ENCODE measurements around the gene COPS8.

Gene COPS8

GRCh38 chr2:237085248-237086221 is at the start of gene COPS8:
COPS8 (plus strand) TSS chr2:237085889; CDS start chr2:237085965, 76 bp downstream.
- DNase-seq (ENCODE audit: low read depth in 2 of 2) = peak; percentile 78 to 83

- no peak for DNase-seq (ENCODE audit: low read depth in 2 of 2)
Observed at GRCh38 chr2:237039301-237040031, 46.2 kb upstream of the COPS8 start.

- DNase-seq (ENCODE audit: low read depth in 2 of 2) = no peak
Observed at GRCh38 chr2:237041231-237041630, 44.5 kb upstream of the COPS8 start.

- DNase-seq (ENCODE audit: low read depth in 2 of 2) = no peak
Observed at GRCh38 chr2:237042101-237042500, 43.6 kb upstream of the COPS8 start.

- DNase-seq (ENCODE audit: low read depth in 2 of 2) = no peak
Observed at GRCh38 chr2:237043866-237044265, 41.8 kb upstream of the COPS8 start.

- DNase-seq (ENCODE audit: low read depth in 2 of 2) = no peak
Observed at GRCh38 chr2:237044281-237044680, 41.4 kb upstream of the COPS8 start.

- no peak for DNase-seq (ENCODE audit: low read depth in 2 of 2)
Observed at GRCh38 chr2:237045449-237045848, 40.2 kb upstream of the COPS8 start.

DNA sequence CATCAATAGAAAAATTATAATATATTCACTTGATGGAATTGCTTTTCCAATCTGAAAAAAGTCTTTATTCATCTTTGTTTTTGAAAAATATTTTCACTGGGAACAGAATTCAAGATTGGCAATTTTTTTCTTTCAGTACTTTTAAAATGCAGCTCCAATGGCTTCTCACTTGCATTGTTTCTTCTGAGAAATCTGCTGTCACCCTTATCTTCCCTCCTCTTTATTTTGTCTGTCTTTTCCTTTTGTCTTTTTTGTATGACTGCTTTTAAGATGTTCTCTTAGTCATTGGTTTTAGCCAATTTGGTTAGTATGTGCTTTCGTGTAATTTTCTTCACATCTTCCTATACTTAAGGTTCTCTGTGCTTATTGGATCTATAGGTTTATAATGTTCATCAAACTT is 37.1 kb upstream of the COPS8 start:
- DNase-seq (ENCODE audit: low read depth in 2 of 2) = no peak

GRCh38 chr2:237051861-237052260 is 33.8 kb upstream of the COPS8 start:
- no peak for DNase-seq (ENCODE audit: low read depth in 2 of 2)

DNA sequence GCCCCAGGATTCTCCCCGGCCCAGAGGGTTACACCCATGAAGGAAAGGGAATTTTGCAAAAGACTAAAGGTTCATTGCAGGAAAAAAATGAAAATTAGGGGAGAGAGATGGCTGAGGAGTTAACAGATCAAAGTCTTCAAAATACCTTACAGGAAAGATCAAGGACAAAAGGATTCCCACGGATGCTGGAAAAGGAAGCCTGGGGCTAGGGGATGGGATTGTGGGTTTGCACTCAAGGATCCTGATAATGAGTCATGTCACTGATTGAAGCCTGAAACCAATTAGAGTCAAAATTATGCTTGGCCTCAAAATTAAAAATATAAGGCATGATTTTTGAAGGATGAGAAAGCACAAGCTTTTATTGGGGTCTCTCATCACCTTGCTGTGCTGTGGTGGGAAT is 32.6 kb upstream of the COPS8 start:
- no peak for DNase-seq (ENCODE audit: low read depth in 2 of 2)

DNA sequence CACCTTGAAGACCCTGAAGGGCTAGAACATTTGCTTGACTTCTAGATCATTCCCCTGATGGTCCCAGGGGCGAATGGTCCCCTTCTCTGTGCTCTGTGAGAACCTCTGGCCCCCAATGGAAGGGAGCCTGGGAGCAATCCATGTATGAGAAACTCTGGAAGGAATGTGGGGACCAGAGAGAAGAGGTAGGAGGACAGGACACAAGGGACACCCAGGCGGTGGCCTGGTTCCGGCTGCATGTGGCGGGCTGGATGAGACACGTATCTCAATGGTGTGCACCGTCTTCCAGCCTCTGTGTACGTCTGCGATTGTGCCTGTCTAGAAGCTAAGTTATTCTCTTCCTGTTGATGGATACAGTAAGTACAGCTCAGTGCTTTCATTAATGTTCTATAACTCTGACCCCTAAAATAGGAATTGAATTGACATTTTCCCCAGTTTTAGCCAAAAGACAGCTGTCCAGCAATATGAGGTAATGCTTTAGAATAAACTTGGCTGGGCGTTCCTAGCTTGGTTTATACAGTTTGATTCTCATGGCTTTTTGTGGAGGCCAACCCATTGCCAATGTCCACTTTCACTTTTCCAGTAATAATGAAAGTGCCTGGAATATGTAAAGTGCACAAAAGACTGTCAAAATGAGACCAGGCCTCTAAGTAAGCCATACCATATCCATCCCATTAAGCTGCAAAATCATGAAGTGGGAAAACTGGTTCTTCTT is 30.1 kb upstream of the COPS8 start:
- DNase-seq (ENCODE audit: low read depth in 2 of 2) = no peak

DNA sequence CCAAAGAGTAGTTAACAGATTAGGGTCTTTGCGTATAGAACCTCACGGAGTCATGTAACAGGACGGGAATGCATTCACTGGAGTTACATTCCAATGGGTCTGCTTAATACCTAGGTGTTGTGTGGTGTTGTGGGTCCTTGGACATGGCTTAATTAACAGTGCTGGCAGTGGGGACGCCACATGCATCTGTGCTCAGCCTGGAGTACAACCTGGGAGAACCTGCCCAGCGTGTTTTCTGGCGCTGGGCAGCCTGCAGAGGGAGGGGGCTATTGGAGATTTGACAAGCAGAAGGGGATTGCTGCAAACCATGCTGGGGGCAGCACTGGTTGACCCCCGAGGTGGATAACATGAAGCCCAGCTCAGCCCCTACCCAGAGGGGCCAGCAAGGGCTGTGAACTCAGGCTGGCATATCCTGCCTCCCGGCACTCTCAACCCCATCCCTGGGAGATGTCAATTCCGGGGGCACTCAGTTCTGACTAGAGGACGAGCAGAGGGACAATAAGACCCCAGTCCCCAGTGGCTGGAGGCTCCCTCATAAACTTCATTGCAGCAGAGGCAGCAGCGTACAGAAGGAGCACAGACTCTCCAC is 29.3 kb upstream of the COPS8 start:
- no peak for DNase-seq (ENCODE audit: low read depth in 2 of 2)

GRCh38 chr2:237057107-237057506 is 28.6 kb upstream of the COPS8 start:
- no peak for DNase-seq (ENCODE audit: low read depth in 2 of 2)

- no peak for DNase-seq (ENCODE audit: low read depth in 2 of 2)
Observed at GRCh38 chr2:237057893-237058300, 27.8 kb upstream of the COPS8 start.

DNA sequence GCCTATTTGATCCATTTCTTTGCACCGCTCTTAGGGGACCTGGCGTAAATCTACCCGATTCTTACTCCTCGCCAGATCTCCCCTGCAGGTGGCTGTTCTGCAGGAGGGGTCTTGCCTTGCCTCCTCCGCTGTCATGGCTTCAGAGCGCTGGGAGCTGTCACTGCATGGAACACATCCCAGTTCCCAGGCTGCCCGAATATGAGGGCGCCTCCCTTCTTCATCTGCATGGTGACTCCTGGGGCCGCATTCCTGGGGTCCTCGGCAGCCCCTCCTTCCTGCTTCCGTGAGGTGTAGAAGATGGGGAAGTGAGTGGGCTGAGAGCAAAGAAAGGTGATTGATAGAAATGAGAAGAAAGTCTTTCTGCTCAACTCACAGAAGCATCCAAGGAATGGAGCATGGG is 27.3 kb upstream of the COPS8 start:
- DNase-seq (ENCODE audit: low read depth in 2 of 2) = no peak

GRCh38 chr2:237059155-237059875 is 26.4 kb upstream of the COPS8 start:
- DNase-seq (ENCODE audit: low read depth in 2 of 2) = no peak

- no peak for DNase-seq (ENCODE audit: low read depth in 2 of 2)
Observed at GRCh38 chr2:237060534-237061312, 25.0 kb upstream of the COPS8 start.

DNA sequence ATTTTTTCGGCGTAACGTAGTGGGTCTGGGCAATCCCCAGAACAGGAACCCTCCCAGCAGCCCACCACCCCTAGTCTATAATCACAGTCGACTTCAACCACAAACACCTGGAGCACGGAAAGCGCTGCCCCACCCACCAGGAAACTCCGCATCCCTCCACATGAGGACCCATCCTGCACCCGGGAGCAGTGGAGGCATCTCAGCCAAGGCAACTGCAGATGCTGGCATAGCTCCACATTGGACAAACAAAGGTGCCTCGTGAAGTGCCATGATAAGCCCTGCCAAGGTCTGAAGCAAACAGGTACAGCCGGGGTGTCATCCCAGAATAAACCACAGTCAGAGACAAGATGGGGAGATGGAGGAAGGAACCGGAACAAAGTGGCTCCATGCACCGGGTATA is 24.3 kb upstream of the COPS8 start:
- DNase-seq (ENCODE audit: low read depth in 2 of 2) = no peak

GRCh38 chr2:237062585-237062984 is 23.1 kb upstream of the COPS8 start:
- DNase-seq (ENCODE audit: low read depth in 2 of 2) = no peak

Data from stimulated activated CD4-positive, alpha-beta T cell treated with anti-CD3 and anti-CD28 coated beads, Interleukin-1b, Interleukin-23, amount 100 ng/mL, for 4 hours (primary cell).